Measurements from ENCODE around the gene CPNE4.

CPNE4 gene

DNA sequence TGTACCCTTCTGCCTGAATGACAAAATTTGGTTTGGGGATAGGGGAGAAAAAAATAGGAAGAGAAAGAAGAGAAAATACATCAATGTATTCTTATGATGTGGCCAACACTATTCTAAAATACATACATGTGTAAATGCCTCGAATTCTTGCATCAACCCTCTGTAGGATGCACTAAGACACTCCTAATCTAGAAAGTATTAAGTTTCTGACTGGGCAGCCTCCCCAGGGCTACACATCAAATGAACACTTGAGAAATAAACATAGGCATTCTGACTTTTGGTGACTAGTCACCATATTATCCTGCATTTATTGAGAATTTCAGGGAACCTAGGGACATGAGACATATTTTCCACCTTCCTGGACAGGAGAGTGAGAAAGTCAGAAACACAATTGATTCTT lies 109.2 kb downstream of the CPNE4 start:
- Histone ChIP-seq H3K27me3 (replicated peaks; ENCODE audit: insufficient read depth, low read length) (no peaks in the 10 kb centered on the region), H3K9me2 (replicated peaks; ENCODE audit: insufficient read depth, low read length) (no peaks in the 10 kb centered on the region), H4K20me1 (ENCODE audit: insufficient read depth, low read length) (no peaks in the 10 kb centered on the region), H3K9ac (ENCODE audit: low read length) (no peak overlapping the region), H3F3A (ENCODE audit: insufficient read depth, low read length) (no peaks in the 10 kb centered on the region), H3K4me1 (ENCODE audit: low read length) (no peaks in the 10 kb centered on the region), H3K4me2 (ENCODE audit: low read depth, low read length) (no peak overlapping the region), H3K4me3 (ENCODE audit: low read length) (no peak overlapping the region), H3K36me3 (replicated peaks; ENCODE audit: insufficient read depth, low read length) (no peaks in the 10 kb centered on the region), H3K27ac (ENCODE audit: low read length) (no peak overlapping the region), H2AFZ (ENCODE audit: low read length) (no peak overlapping the region), H3K79me2 (ENCODE audit: low read length) (no peaks in the 10 kb centered on the region), H3K9me3 (replicated peaks; ENCODE audit: insufficient read depth, low read length) (no peaks in the 10 kb centered on the region)
- DNase-seq: no peak
- TF ChIP-seq EZH2 (optimal IDR thresholded peaks at IDR 0.05; ENCODE audit: low read depth, low read length): no peak
- no peak for TF ChIP-seq EZH2phosphoT487 (IDR thresholded peaks at IDR 0.05; ENCODE audit: low read length)
- TF ChIP-seq, protein P1, sequence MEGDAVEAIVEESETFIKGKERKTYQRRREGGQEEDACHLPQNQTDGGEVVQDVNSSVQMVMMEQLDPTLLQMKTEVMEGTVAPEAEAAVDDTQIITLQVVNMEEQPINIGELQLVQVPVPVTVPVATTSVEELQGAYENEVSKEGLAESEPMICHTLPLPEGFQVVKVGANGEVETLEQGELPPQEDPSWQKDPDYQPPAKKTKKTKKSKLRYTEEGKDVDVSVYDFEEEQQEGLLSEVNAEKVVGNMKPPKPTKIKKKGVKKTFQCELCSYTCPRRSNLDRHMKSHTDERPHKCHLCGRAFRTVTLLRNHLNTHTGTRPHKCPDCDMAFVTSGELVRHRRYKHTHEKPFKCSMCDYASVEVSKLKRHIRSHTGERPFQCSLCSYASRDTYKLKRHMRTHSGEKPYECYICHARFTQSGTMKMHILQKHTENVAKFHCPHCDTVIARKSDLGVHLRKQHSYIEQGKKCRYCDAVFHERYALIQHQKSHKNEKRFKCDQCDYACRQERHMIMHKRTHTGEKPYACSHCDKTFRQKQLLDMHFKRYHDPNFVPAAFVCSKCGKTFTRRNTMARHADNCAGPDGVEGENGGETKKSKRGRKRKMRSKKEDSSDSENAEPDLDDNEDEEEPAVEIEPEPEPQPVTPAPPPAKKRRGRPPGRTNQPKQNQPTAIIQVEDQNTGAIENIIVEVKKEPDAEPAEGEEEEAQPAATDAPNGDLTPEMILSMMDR (IDR thresholded peaks at IDR 0.05; ENCODE audit: low read length): no peak

- Histone ChIP-seq H3K27ac (ENCODE audit: low read length) (no peak overlapping the region), H3K9me2 (replicated peaks; ENCODE audit: insufficient read depth, low read length) (no peaks in the 10 kb centered on the region), H3K9me3 (replicated peaks; ENCODE audit: insufficient read depth, low read length) (no peaks in the 10 kb centered on the region), H3K9ac (ENCODE audit: low read length) (no peak overlapping the region), H3F3A (ENCODE audit: insufficient read depth, low read length) (no peaks in the 10 kb centered on the region), H3K4me2 (ENCODE audit: low read depth, low read length) (no peak overlapping the region), H3K4me1 (ENCODE audit: low read length) (no peaks in the 10 kb centered on the region), H3K36me3 (replicated peaks; ENCODE audit: insufficient read depth, low read length) (no peaks in the 10 kb centered on the region), H3K4me3 (ENCODE audit: low read length) (no peak overlapping the region), H2AFZ (ENCODE audit: low read length) (no peak overlapping the region), H4K20me1 (ENCODE audit: insufficient read depth, low read length) (no peaks in the 10 kb centered on the region), H3K79me2 (ENCODE audit: low read length) (no peaks in the 10 kb centered on the region), H3K27me3 (replicated peaks; ENCODE audit: insufficient read depth, low read length) (no peaks in the 10 kb centered on the region)
- DNase-seq: no peak
- no peak for TF ChIP-seq EZH2 (optimal IDR thresholded peaks at IDR 0.05; ENCODE audit: low read depth, low read length)
- no peak for TF ChIP-seq EZH2phosphoT487 (IDR thresholded peaks at IDR 0.05; ENCODE audit: low read length)
These were observed 112.5 kb downstream of the CPNE4 start for GRCh38 chr3:131922356-131922755.

GRCh38 chr3:131917006-131917405 lies 117.8 kb downstream of the CPNE4 start:
- H3K9ac ChIP-seq (ENCODE audit: low read length): no peak overlapping the region
- H2AFZ ChIP-seq (ENCODE audit: low read length): no peak overlapping the region
- DNase-seq: no peak
- H3K9me3 ChIP-seq (replicated peaks; ENCODE audit: insufficient read depth, low read length): no peaks in the 10 kb centered on the region
- TF ChIP-seq EZH2 (optimal IDR thresholded peaks at IDR 0.05; ENCODE audit: low read depth, low read length): no peak
- TF ChIP-seq EZH2phosphoT487 (IDR thresholded peaks at IDR 0.05; ENCODE audit: low read length): no peak
- TF ChIP-seq, protein P1 (IDR thresholded peaks at IDR 0.05; ENCODE audit: low read length): no peak
- H3F3A ChIP-seq (ENCODE audit: insufficient read depth, low read length): no peaks in the 10 kb centered on the region
- no peaks in the 10 kb centered on the region for H3K36me3 ChIP-seq (replicated peaks; ENCODE audit: insufficient read depth, low read length)
- H3K4me3 ChIP-seq (ENCODE audit: low read length): no peak overlapping the region
- H3K4me1 ChIP-seq (ENCODE audit: low read length): no peaks in the 10 kb centered on the region
- no peaks in the 10 kb centered on the region for H3K9me2 ChIP-seq (replicated peaks; ENCODE audit: insufficient read depth, low read length)
- H4K20me1 ChIP-seq (ENCODE audit: insufficient read depth, low read length): no peaks in the 10 kb centered on the region
- H3K27me3 ChIP-seq (replicated peaks; ENCODE audit: insufficient read depth, low read length): no peaks in the 10 kb centered on the region
- H3K27ac ChIP-seq (ENCODE audit: low read length): no peak overlapping the region
- no peaks in the 10 kb centered on the region for H3K79me2 ChIP-seq (ENCODE audit: low read length)
- no peak overlapping the region for H3K4me2 ChIP-seq (ENCODE audit: low read depth, low read length)

DNA sequence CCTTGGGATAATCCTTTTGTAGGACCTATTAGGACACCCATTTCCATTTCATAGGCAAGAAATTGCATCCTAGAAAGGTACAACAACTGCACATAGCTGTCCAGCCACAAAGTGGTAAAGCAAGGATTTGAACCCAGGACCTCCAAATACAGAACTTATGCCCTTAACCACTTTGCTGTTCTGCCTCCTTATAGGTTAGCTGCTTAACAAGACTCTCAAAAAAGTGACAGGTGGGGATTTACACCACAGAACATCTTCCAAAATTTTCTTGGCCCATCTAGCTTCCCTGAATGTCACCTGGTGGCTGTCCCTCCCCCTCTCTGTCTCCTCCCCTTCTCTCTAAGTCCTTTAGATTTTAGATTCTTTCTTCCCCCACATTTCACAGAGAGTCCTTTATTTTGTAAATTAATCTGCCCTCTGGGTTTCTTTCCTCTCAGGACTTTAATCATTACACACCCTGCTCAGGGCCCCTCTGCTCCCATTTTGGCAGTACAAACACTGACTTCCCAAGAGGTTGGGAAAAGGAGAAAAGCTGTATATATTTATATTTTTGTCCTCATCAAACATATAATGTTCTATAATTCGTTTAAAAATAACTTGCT lies 120.6 kb downstream of the CPNE4 start:
- Histone ChIP-seq H3K79me2 (ENCODE audit: low read length) (no peaks in the 10 kb centered on the region), H3K27me3 (replicated peaks; ENCODE audit: insufficient read depth, low read length) (no peaks in the 10 kb centered on the region), H3K4me3 (ENCODE audit: low read length) (no peak overlapping the region), H3K9me2 (replicated peaks; ENCODE audit: insufficient read depth, low read length) (no peaks in the 10 kb centered on the region), H4K20me1 (ENCODE audit: insufficient read depth, low read length) (no peaks in the 10 kb centered on the region), H3K9me3 (replicated peaks; ENCODE audit: insufficient read depth, low read length) (no peaks in the 10 kb centered on the region), H3K27ac (ENCODE audit: low read length) (no peak overlapping the region), H3F3A (ENCODE audit: insufficient read depth, low read length) (no peaks in the 10 kb centered on the region), H3K4me1 (ENCODE audit: low read length) (no peaks in the 10 kb centered on the region), H3K36me3 (replicated peaks; ENCODE audit: insufficient read depth, low read length) (no peaks in the 10 kb centered on the region), H3K9ac (ENCODE audit: low read length) (no peak overlapping the region), H2AFZ (ENCODE audit: low read length) (no peak overlapping the region), H3K4me2 (ENCODE audit: low read depth, low read length) (no peak overlapping the region)
- DNase-seq: no peak
- TF ChIP-seq EZH2 (optimal IDR thresholded peaks at IDR 0.05; ENCODE audit: low read depth, low read length): no peak
- no peak for TF ChIP-seq EZH2phosphoT487 (IDR thresholded peaks at IDR 0.05; ENCODE audit: low read length)
- TF ChIP-seq, protein P1 (IDR thresholded peaks at IDR 0.05; ENCODE audit: low read length): no peak
